IgD-negative memory B cell (primary cell): Measurements from ENCODE around the gene NIPAL3. TPM values are rescaled to one million over a fixed set of nuclear protein-coding genes. Genes with fewer than 3 reads are reported as not detected.
A peak's percentile ranks its signal among the peaks of the same experiment; 100 is the strongest.
"Not testable (repeated sequence)": the region's sequence is repeated elsewhere in the genome, so short reads cannot be mapped to it uniquely, and the experiment has no call there.

Source experiments
- H3K27ac Mint-ChIP-seq, 3 donors: one replicate each; pipeline ENCODE4 v1.8.0; 2020 to 2022; ENCODE audit warnings: mild to moderate bottlenecking in 3 of 3, mixed read lengths in 3 of 3, moderate library complexity in 1 of 3
- H3K27me3 Mint-ChIP-seq: one replicate; pipeline ENCODE4 v1.8.0; 2021; ENCODE audit warnings: mixed read lengths
- H3K36me3 Mint-ChIP-seq: one replicate; pipeline ENCODE4 v1.8.0; 2020; ENCODE audit warnings: mild to moderate bottlenecking, mixed read lengths
- H3K4me1 Mint-ChIP-seq, 3 donors: one replicate each; pipeline ENCODE4 v1.8.0; 2020 to 2022; ENCODE audit warnings: mixed read lengths in 3 of 3, mild to moderate bottlenecking in 1 of 3
- H3K4me3 Mint-ChIP-seq, 4 donors: one replicate each; pipeline ENCODE4 v1.8.0; 2020 to 2022; ENCODE audit warnings: mild to moderate bottlenecking in 4 of 4, mixed read lengths in 4 of 4, moderate library complexity in 3 of 4
- H3K9me3 Mint-ChIP-seq, 3 donors: one replicate each; pipeline ENCODE4 v1.8.0; 2020 to 2021; ENCODE audit warnings: mixed read lengths in 3 of 3, mild to moderate bottlenecking in 1 of 3
- polyA plus RNA-seq: library from polyadenylated mRNA; unstranded; fragments of 300-500 nt; fragmentation: Illumina TruSeq; gene quantifications from one replicate; pipeline ENCODE4 v1.2.3, GENCODE V29; 2021

Gene NIPAL3
- polyA plus RNA-seq, 1 donor from 2014 or later = 36.3 TPM

DNA sequence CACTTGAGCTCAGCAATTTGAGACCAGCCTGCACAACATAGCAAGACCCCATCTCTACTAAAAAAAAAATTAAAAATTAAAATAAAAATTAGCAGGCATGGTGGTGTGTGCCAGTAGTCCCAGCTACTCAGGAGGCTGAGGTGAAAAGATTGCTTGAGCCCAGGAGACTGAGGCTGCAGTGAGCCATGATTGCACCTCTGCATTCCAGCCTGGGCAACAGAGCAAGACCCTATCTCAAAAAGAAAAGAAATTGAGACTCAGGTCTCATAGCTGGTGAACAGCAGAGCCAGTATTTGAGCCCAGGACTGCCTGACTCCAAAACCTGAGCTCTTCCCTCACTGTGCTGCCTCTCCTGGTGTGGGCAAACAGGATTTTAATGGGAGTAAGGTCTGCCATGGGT lies 58.6 kb downstream of the NIPAL3 start:
- Mint-ChIP-seq H3K36me3 (peaks cover 8% of the 10 kb centered on the region), H3K4me3 (no peak overlapping the region), H3K4me1 (peaks cover 0 to 4% (median 0%) of the 10 kb centered on the region in 3 donors), H3K9me3 (peaks cover 0 to 5% (median 0%) of the 10 kb centered on the region in 3 donors), H3K27me3 (no peaks in the 10 kb centered on the region), H3K27ac (no peak overlapping the region)

DNA sequence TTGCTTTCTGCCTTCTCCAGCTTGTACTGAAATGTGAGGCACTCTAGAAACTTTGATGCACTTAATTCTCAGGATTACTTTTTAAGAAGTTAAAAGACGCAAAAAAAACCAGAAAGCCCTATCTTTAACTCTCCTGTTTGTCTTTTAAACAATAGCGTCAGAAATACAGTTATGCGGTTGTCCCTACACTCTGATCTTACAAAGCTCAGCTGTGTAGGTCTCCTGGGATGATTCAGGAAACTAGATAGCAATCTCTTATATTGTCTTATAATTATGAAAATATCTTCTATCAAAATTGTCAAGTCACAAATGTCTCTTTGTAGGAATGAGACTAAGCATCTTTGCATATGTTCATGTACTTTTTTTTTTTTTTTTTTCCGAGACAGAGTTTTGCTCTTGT lies 60.1 kb downstream of the NIPAL3 start:
- Mint-ChIP-seq H3K9me3 (no peaks in the 10 kb centered on the region), H3K27ac (no peak overlapping the region), H3K27me3 (no peaks in the 10 kb centered on the region), H3K36me3 (peaks cover 8% of the 10 kb centered on the region), H3K4me3 (no peak overlapping the region), H3K4me1 (peaks cover 0 to 4% (median 0%) of the 10 kb centered on the region in 3 donors)

DNA sequence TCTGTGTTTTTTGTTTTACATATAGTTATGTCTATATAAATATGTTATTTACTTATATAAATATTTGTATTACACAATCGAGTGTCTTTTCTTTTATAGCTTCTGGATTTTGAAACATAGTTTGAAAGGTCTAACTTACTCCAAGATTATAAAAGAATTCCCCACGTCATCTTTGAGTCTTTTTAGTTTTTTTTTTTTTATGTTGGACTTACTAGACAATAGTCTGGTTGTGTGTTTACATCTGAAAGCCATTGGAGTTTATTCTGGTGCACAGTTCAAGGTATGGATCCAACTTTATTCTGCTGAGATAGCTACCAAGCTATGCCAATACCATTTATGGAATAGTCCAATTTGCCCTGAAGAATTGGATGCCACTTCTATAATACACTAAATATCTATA lies 61.0 kb downstream of the NIPAL3 start:
- H3K27me3 Mint-ChIP-seq = no peaks in the 10 kb centered on the region
- H3K27ac Mint-ChIP-seq = peak overlapping the region in 2 of 3 donors; percentile 1 to 31
- no peak overlapping the region for H3K4me3 Mint-ChIP-seq
- H3K9me3 Mint-ChIP-seq = no peaks in the 10 kb centered on the region
- H3K36me3 Mint-ChIP-seq = peaks cover 8% of the 10 kb centered on the region
- H3K4me1 Mint-ChIP-seq = peaks cover 8 to 11% (median 8%) of the 10 kb centered on the region in 3 donors

DNA sequence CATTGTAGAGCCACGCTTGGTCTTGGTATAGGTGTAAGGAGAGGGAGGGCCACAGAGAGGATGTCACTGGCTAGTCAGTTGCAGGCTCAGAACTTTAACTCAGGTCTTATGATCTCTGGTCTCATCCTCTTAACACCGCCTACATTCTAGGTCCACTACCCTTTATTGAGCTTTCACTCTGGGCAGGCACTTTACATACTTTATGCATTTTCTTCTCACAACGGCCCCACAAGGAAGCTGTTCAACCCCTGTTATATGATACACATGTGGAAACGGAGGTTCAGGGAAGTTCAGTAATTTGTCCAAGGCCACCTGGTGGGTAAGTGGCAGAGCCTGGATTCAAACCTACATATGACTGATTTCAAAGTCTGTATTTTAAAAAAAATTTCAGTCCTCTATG lies 61.7 kb downstream of the NIPAL3 start:
- Mint-ChIP-seq H3K27ac (peak overlapping the region in 2 of 3 donors; percentile 1 to 61), H3K27me3 (no peaks in the 10 kb centered on the region), H3K9me3 (no peaks in the 10 kb centered on the region), H3K4me1 (peaks cover 14 to 19% (median 15%) of the 10 kb centered on the region in 3 donors), H3K36me3 (peaks cover 8% of the 10 kb centered on the region), H3K4me3 (no peak overlapping the region)

DNA sequence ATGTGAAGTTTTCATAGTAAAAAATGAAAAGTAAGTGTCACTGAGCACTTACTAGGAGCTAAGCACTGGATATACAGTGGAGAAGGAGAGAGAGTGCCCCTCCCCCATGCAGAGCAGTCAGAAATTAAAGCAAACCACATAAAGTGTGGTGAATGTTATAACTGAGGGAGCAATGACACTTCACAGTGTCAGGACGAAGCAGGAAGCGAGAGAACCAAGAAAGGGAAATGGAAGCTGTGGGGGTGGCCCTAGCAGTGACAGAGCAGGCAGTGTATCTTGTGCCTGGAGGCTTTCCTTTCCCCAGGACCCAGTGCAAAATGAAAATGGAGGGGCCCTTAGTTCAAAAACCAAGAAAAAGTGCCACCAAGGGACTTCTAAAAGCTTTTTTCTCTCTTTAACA lies 65.5 kb downstream of the NIPAL3 start:
- H3K9me3 Mint-ChIP-seq = no peaks in the 10 kb centered on the region
- H3K27me3 Mint-ChIP-seq = no peaks in the 10 kb centered on the region
- H3K36me3 Mint-ChIP-seq = peaks cover 5% of the 10 kb centered on the region
- peak overlapping the region; percentile 43 to 88 (median 88) for H3K27ac Mint-ChIP-seq
- H3K4me1 Mint-ChIP-seq = peaks cover 14 to 23% (median 21%) of the 10 kb centered on the region in 3 donors
- H3K4me3 Mint-ChIP-seq = peak overlapping the region; percentile 17 to 78 (median 32)

- H3K27me3 Mint-ChIP-seq = peaks cover 1% of the 10 kb centered on the region
- no peaks in the 10 kb centered on the region for H3K9me3 Mint-ChIP-seq
- peak overlapping the region in 3 of 4 donors; percentile 54 to 78 (median 70) for H3K4me3 Mint-ChIP-seq
- peak overlapping the region; percentile 43 to 88 (median 88) for H3K27ac Mint-ChIP-seq
- peaks cover 4% of the 10 kb centered on the region for H3K36me3 Mint-ChIP-seq
- H3K4me1 Mint-ChIP-seq = peaks cover 17 to 29% (median 21%) of the 10 kb centered on the region in 3 donors
Measured at GRCh38 chr1:24481843-24482610, 66.4 kb downstream of the NIPAL3 start.

- H3K27me3 Mint-ChIP-seq = peaks cover 1% of the 10 kb centered on the region
- H3K4me1 Mint-ChIP-seq = peaks cover 20 to 30% (median 22%) of the 10 kb centered on the region in 3 donors
- peaks cover 3% of the 10 kb centered on the region for H3K36me3 Mint-ChIP-seq
- peaks cover 0 to 2% (median 0%) of the 10 kb centered on the region in 3 donors for H3K9me3 Mint-ChIP-seq
- H3K27ac Mint-ChIP-seq = peak overlapping the region in 1 of 3 donors; percentile 78
- H3K4me3 Mint-ChIP-seq = no peak overlapping the region
Measured at GRCh38 chr1:24483441-24483840, 67.8 kb downstream of the NIPAL3 start.

GRCh38 chr1:24484199-24484598 lies 68.6 kb downstream of the NIPAL3 start:
- H3K4me3 Mint-ChIP-seq = peak overlapping the region in 1 of 4 donors; percentile 35
- H3K36me3 Mint-ChIP-seq = peaks cover 3% of the 10 kb centered on the region
- H3K27ac Mint-ChIP-seq = no peak overlapping the region
- H3K4me1 Mint-ChIP-seq = peaks cover 21 to 30% (median 22%) of the 10 kb centered on the region in 3 donors
- H3K27me3 Mint-ChIP-seq = peaks cover 1% of the 10 kb centered on the region
- H3K9me3 Mint-ChIP-seq = peaks cover 0 to 2% (median 0%) of the 10 kb centered on the region in 3 donors

DNA sequence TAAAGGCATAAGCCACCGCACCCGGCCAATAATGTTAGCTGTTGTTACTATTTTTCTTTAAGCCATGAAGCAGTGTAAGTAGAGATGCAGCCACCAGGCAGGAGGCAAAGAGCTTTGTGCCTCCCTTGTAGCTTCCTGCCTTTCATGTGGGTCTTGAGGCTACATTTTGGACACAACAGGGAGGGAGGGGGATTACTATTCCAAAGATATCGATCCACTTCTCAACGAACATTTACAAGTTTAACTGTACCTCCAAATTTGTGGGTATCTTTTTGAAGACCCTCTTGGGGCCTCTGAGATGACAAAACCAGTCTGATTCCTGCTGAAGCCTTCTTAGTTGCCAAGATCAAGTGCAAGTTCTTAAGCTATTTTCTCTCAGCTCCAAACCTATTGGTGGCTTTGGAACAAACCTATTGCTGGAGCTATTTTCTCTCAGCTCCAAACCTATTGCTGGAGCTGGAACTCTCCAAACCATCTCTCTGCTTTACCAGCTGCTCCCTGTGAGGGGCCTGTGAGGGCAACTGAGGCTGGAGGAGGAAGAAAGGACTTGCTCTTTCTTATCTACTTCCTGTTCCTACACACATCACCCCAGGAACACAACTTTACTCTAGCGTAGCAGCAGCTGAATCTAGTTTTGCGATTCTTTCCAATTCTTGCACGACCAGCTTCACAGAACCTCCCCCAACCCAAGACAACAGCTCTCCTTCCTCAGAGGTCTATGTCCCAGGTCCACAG lies 70.9 kb downstream of the NIPAL3 start:
- Mint-ChIP-seq H3K4me3 (peak overlapping the region in 1 of 4 donors; percentile 29), H3K27ac (peak overlapping the region in 1 of 3 donors; percentile 11), H3K36me3 (peaks cover 3% of the 10 kb centered on the region), H3K4me1 (peaks cover 14 to 23% (median 15%) of the 10 kb centered on the region in 3 donors), H3K9me3 (peaks cover 0 to 2% (median 0%) of the 10 kb centered on the region in 3 donors), H3K27me3 (peaks cover 1% of the 10 kb centered on the region)

DNA sequence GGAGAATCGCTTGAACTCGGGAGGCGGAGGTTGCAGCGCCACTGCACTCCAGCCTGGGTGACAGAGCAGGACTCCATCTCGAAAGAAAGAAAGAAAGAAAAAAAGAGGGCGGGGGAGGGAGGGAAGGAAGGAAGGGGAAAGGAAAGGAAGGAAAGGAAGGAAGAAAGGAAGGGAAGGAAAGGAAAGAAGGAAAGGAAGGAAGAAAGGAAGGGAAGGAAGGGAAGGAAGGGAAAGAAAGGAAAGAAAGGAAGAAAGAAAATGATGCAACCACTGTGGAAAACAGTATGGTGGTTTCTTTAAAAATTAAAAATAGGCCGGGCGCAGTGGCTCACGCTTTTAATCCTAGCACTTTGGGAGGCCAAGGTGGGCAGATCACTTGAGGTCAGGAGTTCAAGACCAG lies 71.9 kb downstream of the NIPAL3 start:
- H3K4me1 Mint-ChIP-seq = peaks cover 7 to 15% (median 7%) of the 10 kb centered on the region in 3 donors
- no peak overlapping the region for H3K27ac Mint-ChIP-seq
- H3K9me3 Mint-ChIP-seq = peaks cover 0 to 2% (median 0%) of the 10 kb centered on the region in 3 donors
- H3K4me3 Mint-ChIP-seq = no peak overlapping the region
- H3K36me3 Mint-ChIP-seq = peaks cover 3% of the 10 kb centered on the region
- H3K27me3 Mint-ChIP-seq = peaks cover 1% of the 10 kb centered on the region

DNA sequence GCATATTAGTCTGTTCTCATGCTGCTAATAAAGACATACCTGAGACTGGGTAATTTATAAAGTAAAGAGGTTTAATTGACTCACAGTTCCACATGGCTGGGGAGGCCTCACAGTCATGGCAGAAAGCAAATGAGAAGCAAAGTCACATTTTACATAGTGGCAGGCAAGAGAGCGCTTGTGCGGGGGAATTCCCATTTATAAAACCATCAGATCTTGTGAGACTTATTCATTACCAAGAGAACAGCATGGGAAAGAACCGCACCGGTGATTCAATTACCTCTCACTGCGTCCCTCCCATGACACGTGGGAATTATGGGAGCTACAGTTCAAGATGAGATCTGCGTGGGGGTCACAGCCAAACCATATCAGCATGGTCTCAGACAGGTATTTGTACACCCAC lies 72.6 kb downstream of the NIPAL3 start:
- not testable (repeated sequence) for H3K27me3 Mint-ChIP-seq, H3K4me3 Mint-ChIP-seq, H3K36me3 Mint-ChIP-seq, H3K9me3 Mint-ChIP-seq
- Mint-ChIP-seq H3K27ac (peak overlapping the region in 1 of 3 donors; percentile 67), H3K4me1 (peaks cover 5 to 15% (median 7%) of the 10 kb centered on the region in 3 donors)

DNA sequence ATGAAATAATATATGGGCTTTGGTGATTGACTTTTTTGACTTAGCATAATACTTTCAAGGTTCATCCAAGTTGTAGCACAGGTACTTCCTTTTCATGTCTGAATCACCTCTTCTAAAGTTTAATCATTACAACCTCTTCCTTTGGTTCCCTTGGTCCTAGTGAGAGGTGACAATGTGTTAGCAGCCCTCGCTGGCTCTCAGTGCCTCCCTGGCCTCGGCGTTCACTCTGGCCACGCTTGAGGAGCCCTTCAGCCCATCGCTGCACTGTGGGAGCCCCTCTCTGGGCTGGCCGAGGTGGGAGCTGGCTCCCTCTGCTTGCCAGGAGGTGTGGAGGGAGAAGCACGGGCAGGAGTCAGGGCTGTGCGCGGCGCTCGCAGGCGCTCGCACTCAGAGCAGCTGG lies 74.1 kb downstream of the NIPAL3 start:
- H3K36me3 Mint-ChIP-seq = no peaks in the 10 kb centered on the region
- no peak overlapping the region for H3K27ac Mint-ChIP-seq
- no peak overlapping the region for H3K4me3 Mint-ChIP-seq
- peaks cover 0 to 2% (median 0%) of the 10 kb centered on the region in 3 donors for H3K9me3 Mint-ChIP-seq
- H3K27me3 Mint-ChIP-seq = peaks cover 1% of the 10 kb centered on the region
- peaks cover 5 to 11% (median 7%) of the 10 kb centered on the region in 3 donors for H3K4me1 Mint-ChIP-seq

- Mint-ChIP-seq H3K27ac (no peak overlapping the region), H3K9me3 (peaks cover 0 to 2% (median 0%) of the 10 kb centered on the region in 3 donors), H3K4me1 (peaks cover 5 to 11% (median 7%) of the 10 kb centered on the region in 3 donors), H3K27me3 (peaks cover 1% of the 10 kb centered on the region), H3K4me3 (no peak overlapping the region), H3K36me3 (no peaks in the 10 kb centered on the region)
Measured at GRCh38 chr1:24490101-24490781, 74.6 kb downstream of the NIPAL3 start.

DNA sequence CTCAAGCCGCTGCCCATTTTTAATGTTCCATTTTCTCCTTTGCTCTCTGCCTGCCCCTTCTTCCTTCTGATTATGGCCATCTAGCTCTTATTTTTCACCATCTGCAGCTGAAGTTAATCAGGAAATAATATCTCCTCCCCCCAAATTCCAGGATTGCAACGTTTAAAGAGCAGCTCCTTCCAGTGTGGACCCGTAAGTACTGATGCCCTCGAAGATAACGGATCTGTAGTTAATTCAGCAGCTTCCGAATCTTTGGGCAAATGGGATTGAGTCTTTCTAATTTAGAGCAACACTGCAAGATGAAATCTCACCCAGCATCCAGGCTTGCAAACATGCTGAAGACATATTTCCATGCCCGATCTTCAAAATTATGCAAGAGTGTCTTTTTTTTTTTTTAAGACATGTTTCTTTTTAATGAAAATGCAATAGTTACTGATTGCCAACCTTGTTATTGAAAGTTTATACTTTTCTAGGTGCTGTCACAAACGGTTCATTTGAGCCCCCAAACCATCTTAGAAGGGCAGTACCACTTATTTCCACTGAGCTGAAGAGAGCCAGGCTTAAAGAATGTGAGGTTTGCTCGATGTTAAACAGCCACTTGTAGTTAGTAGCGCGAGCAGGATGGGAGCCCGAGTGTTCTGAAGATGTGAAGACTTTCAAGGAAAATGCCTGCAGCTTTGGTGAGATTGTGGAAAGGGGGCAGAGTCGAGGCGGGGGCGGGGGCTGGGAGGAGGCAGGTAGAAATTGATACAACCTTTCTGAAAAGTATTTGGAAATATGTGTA lies 76.2 kb downstream of the NIPAL3 start:
- peaks cover 0 to 2% (median 0%) of the 10 kb centered on the region in 3 donors for H3K9me3 Mint-ChIP-seq
- peak overlapping the region in 1 of 3 donors; percentile 71 for H3K27ac Mint-ChIP-seq
- H3K4me1 Mint-ChIP-seq = peaks cover 3 to 6% (median 5%) of the 10 kb centered on the region in 3 donors
- peaks cover under 1% of the 10 kb centered on the region for H3K27me3 Mint-ChIP-seq
- H3K4me3 Mint-ChIP-seq = no peak overlapping the region
- no peaks in the 10 kb centered on the region for H3K36me3 Mint-ChIP-seq
